ENCODE results near the gene ALKBH3. TPM values are rescaled to one million over a fixed set of nuclear protein-coding genes. Genes with fewer than 3 reads are reported as not detected.

ALKBH3 gene
- total RNA-seq, 1 experiment from 2014 or later: 78.0 TPM

GRCh38 chr11:43931717-43932039, 51.0 kb downstream of the ALKBH3 start:
- peak in 1 of 2 experiments; percentile 63 for DNase-seq (ENCODE audit: low read depth in 1 of 2, low spot score in 2 of 2)
- H3K4me1 ChIP-seq (replicated peaks): peaks cover 96% of the 10 kb centered on the region
- H3K9me3 ChIP-seq (replicated peaks): no peaks in the 10 kb centered on the region
- H3K27me3 ChIP-seq (replicated peaks): no peaks in the 10 kb centered on the region
- H3K36me3 ChIP-seq: no peaks in the 10 kb centered on the region
- no peak overlapping the region for H3K4me3 ChIP-seq
- H3K27ac ChIP-seq: peak overlapping the region; percentile 95

GRCh38 chr11:43933226-43933607, 52.6 kb downstream of the ALKBH3 start:
- Histone ChIP-seq H3K36me3 (no peaks in the 10 kb centered on the region), H3K27me3 (replicated peaks) (no peaks in the 10 kb centered on the region), H3K27ac (peak overlapping the region; percentile 95), H3K4me3 (no peak overlapping the region), H3K4me1 (replicated peaks) (peaks cover 96% of the 10 kb centered on the region), H3K9me3 (replicated peaks) (no peaks in the 10 kb centered on the region)
- no peak for DNase-seq (ENCODE audit: low read depth in 1 of 2, low spot score in 2 of 2)

GRCh38 chr11:43933608-43934551, 53.2 kb downstream of the ALKBH3 start:
- no peaks in the 10 kb centered on the region for H3K9me3 ChIP-seq (replicated peaks)
- DNase-seq (ENCODE audit: low read depth in 1 of 2, low spot score in 2 of 2): peak; percentile 99
- H3K27ac ChIP-seq: peak overlapping the region; percentile 95
- H3K27me3 ChIP-seq (replicated peaks): no peaks in the 10 kb centered on the region
- H3K4me3 ChIP-seq: peak overlapping the region; percentile 8
- H3K36me3 ChIP-seq: no peaks in the 10 kb centered on the region
- peaks cover 92% of the 10 kb centered on the region for H3K4me1 ChIP-seq (replicated peaks)

- Histone ChIP-seq H3K9me3 (replicated peaks) (no peaks in the 10 kb centered on the region), H3K27me3 (replicated peaks) (no peaks in the 10 kb centered on the region), H3K4me1 (replicated peaks) (peaks cover 87% of the 10 kb centered on the region), H3K27ac (peak overlapping the region; percentile 95), H3K4me3 (no peak overlapping the region), H3K36me3 (no peaks in the 10 kb centered on the region)
- DNase-seq (ENCODE audit: low read depth in 1 of 2, low spot score in 2 of 2): no peak
Measured at GRCh38 chr11:43934601-43935423, 54.2 kb downstream of the ALKBH3 start.

- H3K4me3 ChIP-seq: no peak overlapping the region
- peaks cover 80% of the 10 kb centered on the region for H3K4me1 ChIP-seq (replicated peaks)
- H3K27me3 ChIP-seq (replicated peaks): no peaks in the 10 kb centered on the region
- no peak overlapping the region for H3K27ac ChIP-seq
- DNase-seq (ENCODE audit: low read depth in 1 of 2, low spot score in 2 of 2): no peak
- H3K9me3 ChIP-seq (replicated peaks): no peaks in the 10 kb centered on the region
- no peaks in the 10 kb centered on the region for H3K36me3 ChIP-seq
Measured at GRCh38 chr11:43935424-43935979, 54.9 kb downstream of the ALKBH3 start.

GRCh38 chr11:43936076-43936475, 55.4 kb downstream of the ALKBH3 start:
- peaks cover 75% of the 10 kb centered on the region for H3K4me1 ChIP-seq (replicated peaks)
- no peak overlapping the region for H3K4me3 ChIP-seq
- no peaks in the 10 kb centered on the region for H3K9me3 ChIP-seq (replicated peaks)
- no peak overlapping the region for H3K27ac ChIP-seq
- peak; percentile 44 to 53 for DNase-seq (ENCODE audit: low read depth in 1 of 2, low spot score in 2 of 2)
- H3K27me3 ChIP-seq (replicated peaks): no peaks in the 10 kb centered on the region
- no peaks in the 10 kb centered on the region for H3K36me3 ChIP-seq

GRCh38 chr11:43937434-43938411, 57.1 kb downstream of the ALKBH3 start:
- Histone ChIP-seq H3K9me3 (replicated peaks) (no peaks in the 10 kb centered on the region), H3K4me3 (no peak overlapping the region), H3K36me3 (peaks cover under 1% of the 10 kb centered on the region; the same call in 1 of the 2 replicates), H3K27me3 (replicated peaks) (no peaks in the 10 kb centered on the region), H3K27ac (peak overlapping the region; percentile 93), H3K4me1 (replicated peaks) (peaks cover 70% of the 10 kb centered on the region)
- DNase-seq (ENCODE audit: low read depth in 1 of 2, low spot score in 2 of 2): peak; percentile 84 to 94

GRCh38 chr11:43941257-43941994, 60.8 kb downstream of the ALKBH3 start:
- H3K9me3 ChIP-seq (replicated peaks): no peaks in the 10 kb centered on the region
- H3K27ac ChIP-seq: peak overlapping the region; percentile 68
- H3K36me3 ChIP-seq: peaks cover 26% of the 10 kb centered on the region
- H3K27me3 ChIP-seq (replicated peaks): no peaks in the 10 kb centered on the region
- peak overlapping the region; percentile 88 for H3K4me3 ChIP-seq
- DNase-seq (ENCODE audit: low read depth in 1 of 2, low spot score in 2 of 2): no peak
- peaks cover 48% of the 10 kb centered on the region for H3K4me1 ChIP-seq (replicated peaks)

- H3K4me3 ChIP-seq: peak overlapping the region; percentile 88
- H3K36me3 ChIP-seq: peaks cover 26% of the 10 kb centered on the region
- no peaks in the 10 kb centered on the region for H3K9me3 ChIP-seq (replicated peaks)
- peak; percentile 66 to 81 for DNase-seq (ENCODE audit: low read depth in 1 of 2, low spot score in 2 of 2)
- H3K27me3 ChIP-seq (replicated peaks): no peaks in the 10 kb centered on the region
- H3K4me1 ChIP-seq (replicated peaks): peaks cover 48% of the 10 kb centered on the region
- H3K27ac ChIP-seq: peak overlapping the region; percentile 45
Measured at GRCh38 chr11:43942662-43943371, 62.2 kb downstream of the ALKBH3 start.

GRCh38 chr11:43943372-43943930, 62.8 kb downstream of the ALKBH3 start:
- Histone ChIP-seq H3K27me3 (replicated peaks) (no peaks in the 10 kb centered on the region), H3K9me3 (replicated peaks) (no peaks in the 10 kb centered on the region), H3K4me3 (peak overlapping the region; percentile 88), H3K4me1 (replicated peaks) (peaks cover 44% of the 10 kb centered on the region), H3K36me3 (peaks cover 26% of the 10 kb centered on the region), H3K27ac (peak overlapping the region; percentile 45; the same call in 1 of the 2 replicates)
- peak in 1 of 2 experiments; percentile 58 for DNase-seq (ENCODE audit: low read depth in 1 of 2, low spot score in 2 of 2)

GRCh38 chr11:43943931-43944751, 63.5 kb downstream of the ALKBH3 start:
- no peaks in the 10 kb centered on the region for H3K9me3 ChIP-seq (replicated peaks)
- no peak overlapping the region for H3K27ac ChIP-seq
- peak; percentile 65 to 88 for DNase-seq (ENCODE audit: low read depth in 1 of 2, low spot score in 2 of 2)
- peaks cover 26% of the 10 kb centered on the region for H3K36me3 ChIP-seq
- peak overlapping the region; percentile 88 for H3K4me3 ChIP-seq
- no peaks in the 10 kb centered on the region for H3K27me3 ChIP-seq (replicated peaks)
- H3K4me1 ChIP-seq (replicated peaks): peaks cover 43% of the 10 kb centered on the region

Data from SJSA1 (cell line).